GM12878 (cell line): ENCODE data around the gene ST6GALNAC3. TPM values are rescaled to one million over a fixed set of nuclear protein-coding genes. Genes with fewer than 3 reads are reported as not detected.

Experiments
- ATAC-seq: fragments of 200-7000 bp; cut with Tn5 transposase; 3 replicates; pipeline ENCODE4 v1.9.1; 2020; ENCODE audit warnings: mild to moderate bottlenecking, moderate library complexity
- BruUV-seq: library from RNA; stranded (reverse); fragments of 400-500 nt; replicated peaks from 2 replicates; lab custom pipeline; 2021; lab: Mats Ljungman, UMichigan
- CTCF ChIA-PET: fragments of 300-600 bp; sonication (Branson Sonifier 250); formaldehyde crosslinking; extraction: SDS; loops from one replicate; lab custom pipeline; 2021; ENCODE audit warnings: inconsistent platforms; lab: Yijun Ruan, JAX
- POLR2A ChIA-PET: fragments of 350-600 bp; formaldehyde crosslinking; extraction: SDS; loops from one replicate; lab custom pipeline; 2021; ENCODE audit warnings: inconsistent platforms; lab: Charles Lee
- RAD21 ChIA-PET: fragments of 300-600 bp; sonication (Branson Sonifier 250); formaldehyde crosslinking; loops from one replicate; lab custom pipeline; 2023; ENCODE audit warnings: antibody characterized with exemption; ENCODE audit not compliant: unreplicated experiment; lab: Charles Lee
- SMC1A ChIA-PET: fragments of 300-600 bp; sonication (Branson Sonifier 250); formaldehyde crosslinking; loops from one replicate; lab custom pipeline; 2023; ENCODE audit not compliant: unreplicated experiment, uncharacterized antibody; lab: Charles Lee
- DNase-seq: peaks from one replicate; pipeline ENCODE4 v3.0.0-alpha.2; 2011; ENCODE audit warnings: low read depth, low spot score
- FAIRE-seq: peaks from 3 replicates; lab custom pipeline; 2011; peaks lifted over from hg19 to GRCh38; lab: Jason Lieb, UNC
- H2AFZ ChIP-seq: 2 replicates; pipeline ENCODE4 v1.6.0; 2011; ENCODE audit warnings: low read depth, low read length, control low read depth; ENCODE audit not compliant: control insufficient read depth
- H3K27ac ChIP-seq: 2 replicates; pipeline ENCODE4 v1.5.1; 2011; ENCODE audit warnings: control low read depth; ENCODE audit not compliant: control insufficient read depth, insufficient read depth
- H3K27me3 ChIP-seq, 2 experiments: replicated peaks in 1 of 2; 2 replicates each; pipeline versions ENCODE4 v1.6.0 to v1.6.1; 2011; ENCODE audit warnings: low read length in 1 of 2; ENCODE audit not compliant: control insufficient read depth in 2 of 2, insufficient read depth in 2 of 2
- H3K36me3 ChIP-seq, 2 experiments: 2 replicates each; pipeline ENCODE4 v1.5.1; 2011; ENCODE audit warnings: low read length in 1 of 2; ENCODE audit not compliant: control insufficient read depth in 2 of 2, insufficient read depth in 2 of 2
- H3K4me1 ChIP-seq: 2 replicates; pipeline ENCODE4 v1.6.1; 2011; ENCODE audit warnings: mild to moderate bottlenecking, low read length, moderate library complexity, mixed read lengths; ENCODE audit not compliant: control insufficient read depth, insufficient read depth
- H3K4me2 ChIP-seq: 2 replicates; pipeline ENCODE4 v1.6.0; 2011; ENCODE audit warnings: control low read depth; ENCODE audit not compliant: control insufficient read depth, insufficient read depth
- H3K4me3 ChIP-seq: fragments of 200-600 bp; sonication (generic); 2 replicates; pipeline ENCODE4 v1.5.1; 2016
- H3K79me2 ChIP-seq: 2 replicates; pipeline ENCODE4 v1.6.0; 2011; ENCODE audit warnings: low read length; ENCODE audit not compliant: control insufficient read depth, insufficient read depth
- H3K9ac ChIP-seq: 2 replicates; pipeline ENCODE4 v1.8.0; 2011; ENCODE audit warnings: low read length, control low read depth, mixed read lengths; ENCODE audit not compliant: control insufficient read depth, insufficient read depth
- H3K9me3 ChIP-seq: replicated peaks from 3 replicates; pipeline ENCODE4 v1.5.1; 2011; ENCODE audit warnings: mild to moderate bottlenecking, low read length; ENCODE audit not compliant: control insufficient read depth, insufficient read depth
- H4K20me1 ChIP-seq: 2 replicates; pipeline ENCODE4 v1.6.0; 2011; ENCODE audit not compliant: control insufficient read depth, insufficient read depth
- ASH2L ChIP-seq: fragments of 300-600, 200-600 bp; sonication (generic); IDR thresholded peaks from 2 replicates; pipeline ENCODE4 v1.6.1; 2017; ENCODE audit warnings: low read depth, mild to moderate bottlenecking, borderline replicate concordance
- CBX3 ChIP-seq: fragments of 200-600 bp; sonication (generic); IDR thresholded peaks from 2 replicates; pipeline ENCODE4 v1.6.1; 2016; ENCODE audit warnings: low read depth, borderline replicate concordance
- CTCF ChIP-seq, 3 experiments: IDR thresholded peaks in 2 of 3; conservative IDR thresholded peaks in 1 of 3; 2 replicates each; pipeline ENCODE4 v1.5.1; 2011; ENCODE audit warnings: low read depth in 3 of 3, low read length in 3 of 3, mild to moderate bottlenecking in 3 of 3, control low read depth in 2 of 3, moderate library complexity in 2 of 3, inconsistent platforms in 1 of 3, mixed read lengths in 1 of 3; ENCODE audit not compliant: control insufficient read depth in 2 of 3, insufficient read depth in 1 of 3; ENCODE audit errors: extremely low read depth in 1 of 3
- EED ChIP-seq: sonication (generic); IDR thresholded peaks from 2 replicates; pipeline ENCODE4 v1.6.1; 2016; ENCODE audit warnings: antibody characterized with exemption, low read depth
- JUNB ChIP-seq: IDR thresholded peaks from 2 replicates; pipeline ENCODE4 v1.6.1; 2016; ENCODE audit warnings: antibody characterized with exemption, mild to moderate bottlenecking
- MTA2 ChIP-seq: fragments of 450-650 bp; IDR thresholded peaks from 2 replicates; pipeline ENCODE4 v1.6.1; 2016; ENCODE audit warnings: low read depth, mild to moderate bottlenecking, moderate library complexity
- NFYA ChIP-seq: IDR thresholded peaks from 2 replicates; pipeline ENCODE4 v1.6.1; 2011; ENCODE audit warnings: low read depth, mild to moderate bottlenecking, low read length, improper control_type of control experiment, borderline replicate concordance
- PKNOX1 ChIP-seq: fragments of 450-650 bp; IDR thresholded peaks from 2 replicates; pipeline ENCODE4 v1.6.1; 2016; ENCODE audit warnings: mild to moderate bottlenecking
- POLR2AphosphoS2 ChIP-seq: IDR thresholded peaks from 2 replicates; pipeline ENCODE4 v1.6.1; 2011; ENCODE audit warnings: low read depth, mild to moderate bottlenecking, low read length, improper control_type of control experiment, moderate library complexity
- RELB ChIP-seq: fragments of 450-650 bp; IDR thresholded peaks from 2 replicates; pipeline ENCODE4 v1.6.1; 2017; ENCODE audit warnings: low read depth, mild to moderate bottlenecking, moderate library complexity
- SMC3 ChIP-seq: IDR thresholded peaks from 2 replicates; pipeline ENCODE4 v1.6.1; 2011; ENCODE audit warnings: low read length, improper control_type of control experiment, borderline replicate concordance
- SPI1 ChIP-seq: IDR thresholded peaks from 2 replicates; pipeline ENCODE4 v1.6.1; 2011; ENCODE audit warnings: low read depth, mild to moderate bottlenecking, low read length, moderate library complexity, borderline replicate concordance; ENCODE audit not compliant: insufficient read depth
- STAT3 ChIP-seq: IDR thresholded peaks from 2 replicates; pipeline ENCODE4 v1.6.1; 2011; ENCODE audit warnings: low read depth, low read length, improper control_type of control experiment
- TBL1XR1 ChIP-seq: IDR thresholded peaks from 2 replicates; pipeline ENCODE4 v1.6.1; 2012; ENCODE audit warnings: low read depth, low read length, improper control_type of control experiment
- ZBTB11 ChIP-seq: fragments of 450-650 bp; formaldehyde crosslinking; IDR thresholded peaks from 2 replicates; pipeline ENCODE4 v1.5.0; 2022; ENCODE audit warnings: mild to moderate bottlenecking, missing genetic modification characterization
- ZNF217 ChIP-seq: fragments of 450-650 bp; IDR thresholded peaks from 2 replicates; pipeline ENCODE4 v1.6.1; 2017; ENCODE audit warnings: antibody characterized with exemption, mild to moderate bottlenecking
- WGBS: methylation state at CpG from one replicate; pipeline ENCODE4 v1.1.6; 2016; ENCODE audit warnings: low lambda C conversion rate; ENCODE audit not compliant: insufficient replicate concordance, insufficient coverage; ENCODE audit errors: missing lambda C conversion rate; 5-methylcytosine and 5-hydroxymethylcytosine counted together
- in situ Hi-C: fragments of 300-500 bp; cut with MboI; formaldehyde crosslinking; loops from 9 replicates; pipeline ENCODE4 v1.14.3; 2018; ENCODE audit warnings: mixed read lengths
- intact Hi-C: fragments of 100-400 bp; cut with micrococcal nuclease; formaldehyde crosslinking; loops from one replicate; pipeline ENCODE4 v1.14.2; 2022; ENCODE audit not compliant: unreplicated experiment
- polyA plus RNA-seq, 11 experiments: library from polyadenylated mRNA; depleted of rRNA in 4 of 11; unstranded in 6 of 11; stranded (reverse) in 5 of 11; fragments of >200 nt; fragmentation: Nextera tagmentation in 4 of 11; fragmentation: Illumina TruSeq in 1 of 11; extraction: Ambion mirVana in 4 of 11; extraction: Trizol in 1 of 11; gene quantifications; 1 replicate in 1 of 11; 2 replicates in 10 of 11; pipeline versions ENCODE4 v1.2.1 to v1.2.3, GENCODE V29; 2011 to 2016; ENCODE audit warnings: inconsistent platforms in 2 of 11, missing spikeins in 2 of 11, low read depth in 1 of 11
- total RNA-seq, 4 experiments: library from RNA; depleted of rRNA in 3 of 4; stranded (reverse); fragments of >200 nt in 3 of 4; fragmentation: Illumina TruSeq in 1 of 4; extraction: Trizol in 1 of 4; gene quantifications; 2 replicates each; pipeline versions ENCODE4 v1.2.1 to v1.2.3, GENCODE V29; 2013 to 2021

The ST6GALNAC3 gene
- total and polyA plus RNA-seq, 10 of the 15 experiments (the other 5 are each of a cell fraction or from before 2014, with no cell fraction given), result 0.04 to 0.68 (median 0.18) TPM; not detected in 3

- POLR2A ChIA-PET, result no interaction called here
- whole genome bisulfite sequencing, result 83% methylated on average over 1 of the region's 1 CpG
- no peaks in the 10 kb centered on the region for H3K9me3 ChIP-seq
- CTCF ChIA-PET, result no interaction called here
- no peak overlapping the region for H3K9ac ChIP-seq
- H3K27me3 ChIP-seq, result no peaks in the 10 kb centered on the region
- H4K20me1 ChIP-seq, result no peaks in the 10 kb centered on the region
- no peak overlapping the region for H3K4me2 ChIP-seq
- H2AFZ ChIP-seq, result no peak overlapping the region
- no peak for FAIRE-seq
- H3K4me1 ChIP-seq, result no peaks in the 10 kb centered on the region
- DNase-seq, result no peak
- H3K4me3 ChIP-seq, result no peak overlapping the region
- H3K36me3 ChIP-seq, result no peaks in the 10 kb centered on the region
- RAD21 ChIA-PET, result no interaction called here
- no TSS peak for BruUV-seq
- no peak for ATAC-seq
- no peak overlapping the region for H3K27ac ChIP-seq
- no peaks in the 10 kb centered on the region for H3K79me2 ChIP-seq
- in situ Hi-C loops, result no loop called here
- intact Hi-C loops, result loop anchor here (5.0 kb wide), 1 partner anchor 231 kb away; no protein-coding TSS in a partner anchor
- SMC1A ChIA-PET, result interaction anchor here (1.4 kb wide), 1 partner anchor 194 kb away, joined by 3 read pairs; no protein-coding TSS in a partner anchor
- TF ChIP-seq ZNF217 (no peak), PKNOX1 (no peak), TBL1XR1 (no peak), EED (no peak), NFYA (no peak), MTA2 (no peak), SMC3 (no peak), CTCF (IDR thresholded peaks at IDR 0.05 in 2 of 3, conservative IDR thresholded peaks at IDR 0.05 in 1 of 3; ENCODE audit: control insufficient read depth in 2 of 3, extremely low read depth in 1 of 3, insufficient read depth in 1 of 3, low read depth in 3 of 3, low read length in 3 of 3) (no peak), SPI1 (no peak), CBX3 (no peak), JUNB (no peak), RELB (no peak), POLR2AphosphoS2 (no peak), ZBTB11 (CRISPR knock-in tag) (no peak), STAT3 (no peak), ASH2L (no peak)
Observed at GRCh38 chr1:76138217-76138616, 63.7 kb downstream of the ST6GALNAC3 start.
